HEK293T (cell line): ENCODE results near the gene GINS1.

Experiments used
- CTCF ChIA-PET: fragments of 350-600 bp; formaldehyde crosslinking; extraction: SDS; loops from one replicate; lab custom pipeline; 2021; ENCODE audit warnings: antibody characterized with exemption, inconsistent platforms; lab: Yijun Ruan, JAX
- POLR2A ChIA-PET: fragments of 350-600 bp; formaldehyde crosslinking; extraction: SDS; loops from one replicate; lab custom pipeline; 2020; ENCODE audit warnings: antibody characterized with exemption, inconsistent platforms; lab: Yijun Ruan, JAX
- DNase-seq: peaks from one replicate; pipeline ENCODE4 v3.0.0; 2012; ENCODE audit warnings: mixed read lengths; ENCODE audit errors: extremely low spot score
- ARNT ChIP-seq: fragments of 450-650 bp; IDR thresholded peaks from 2 replicates; pipeline ENCODE4 v1.6.1; 2017; ENCODE audit warnings: mild to moderate bottlenecking
- BHLHE40 ChIP-seq: fragments of 450-650 bp; IDR thresholded peaks from 2 replicates; pipeline ENCODE4 v1.6.1; 2016; ENCODE audit warnings: mild to moderate bottlenecking, moderate library complexity, borderline replicate concordance
- CTBP1 ChIP-seq: fragments of 450-650 bp; IDR thresholded peaks from 2 replicates; pipeline ENCODE4 v1.6.1; 2016; ENCODE audit warnings: borderline replicate concordance
- ELF4 ChIP-seq: fragments of 450-650 bp; IDR thresholded peaks from 2 replicates; pipeline ENCODE4 v1.6.1; 2017; ENCODE audit warnings: antibody characterized with exemption
- FOXA1 ChIP-seq: fragments of 450-650 bp; IDR thresholded peaks from 2 replicates; pipeline ENCODE4 v1.6.1; 2016; ENCODE audit warnings: mild to moderate bottlenecking
- FOXK2 ChIP-seq: fragments of 450-650 bp; IDR thresholded peaks from 2 replicates; pipeline ENCODE4 v1.6.1; 2016; ENCODE audit warnings: mild to moderate bottlenecking
- FOXM1 ChIP-seq: fragments of 450-650 bp; IDR thresholded peaks from 2 replicates; pipeline ENCODE4 v1.6.1; 2017; ENCODE audit warnings: mild to moderate bottlenecking, borderline replicate concordance
- HDGF ChIP-seq: fragments of 450-650 bp; IDR thresholded peaks from 2 replicates; pipeline ENCODE4 v1.6.1; 2017; ENCODE audit warnings: antibody characterized with exemption, borderline replicate concordance
- L3MBTL2 ChIP-seq: fragments of 450-650 bp; conservative IDR thresholded peaks from 2 replicates; pipeline ENCODE4 v1.6.1; 2016; ENCODE audit warnings: mild to moderate bottlenecking
- LEF1 ChIP-seq: fragments of 450-650 bp; IDR thresholded peaks from 2 replicates; pipeline ENCODE4 v1.6.1; 2017; ENCODE audit warnings: mild to moderate bottlenecking, borderline replicate concordance
- NFRKB ChIP-seq: fragments of 450-650 bp; IDR thresholded peaks from 2 replicates; pipeline ENCODE4 v1.6.1; 2016; ENCODE audit warnings: mild to moderate bottlenecking, moderate library complexity
- PKNOX1 ChIP-seq: fragments of 450-650 bp; IDR thresholded peaks from 2 replicates; pipeline ENCODE4 v1.6.1; 2016
- SP1 ChIP-seq: fragments of 450-650 bp; IDR thresholded peaks from 2 replicates; pipeline ENCODE4 v1.6.1; 2017
- SUZ12 ChIP-seq: fragments of 450-650 bp; IDR thresholded peaks from 2 replicates; pipeline ENCODE4 v1.6.1; 2016; ENCODE audit warnings: mild to moderate bottlenecking
- TARDBP ChIP-seq: fragments of 450-650 bp; IDR thresholded peaks from 2 replicates; pipeline ENCODE4 v1.6.1; 2016
- ZNF384 ChIP-seq: fragments of 450-650 bp; IDR thresholded peaks from 2 replicates; pipeline ENCODE4 v1.6.1; 2016

The GINS1 gene

DNA sequence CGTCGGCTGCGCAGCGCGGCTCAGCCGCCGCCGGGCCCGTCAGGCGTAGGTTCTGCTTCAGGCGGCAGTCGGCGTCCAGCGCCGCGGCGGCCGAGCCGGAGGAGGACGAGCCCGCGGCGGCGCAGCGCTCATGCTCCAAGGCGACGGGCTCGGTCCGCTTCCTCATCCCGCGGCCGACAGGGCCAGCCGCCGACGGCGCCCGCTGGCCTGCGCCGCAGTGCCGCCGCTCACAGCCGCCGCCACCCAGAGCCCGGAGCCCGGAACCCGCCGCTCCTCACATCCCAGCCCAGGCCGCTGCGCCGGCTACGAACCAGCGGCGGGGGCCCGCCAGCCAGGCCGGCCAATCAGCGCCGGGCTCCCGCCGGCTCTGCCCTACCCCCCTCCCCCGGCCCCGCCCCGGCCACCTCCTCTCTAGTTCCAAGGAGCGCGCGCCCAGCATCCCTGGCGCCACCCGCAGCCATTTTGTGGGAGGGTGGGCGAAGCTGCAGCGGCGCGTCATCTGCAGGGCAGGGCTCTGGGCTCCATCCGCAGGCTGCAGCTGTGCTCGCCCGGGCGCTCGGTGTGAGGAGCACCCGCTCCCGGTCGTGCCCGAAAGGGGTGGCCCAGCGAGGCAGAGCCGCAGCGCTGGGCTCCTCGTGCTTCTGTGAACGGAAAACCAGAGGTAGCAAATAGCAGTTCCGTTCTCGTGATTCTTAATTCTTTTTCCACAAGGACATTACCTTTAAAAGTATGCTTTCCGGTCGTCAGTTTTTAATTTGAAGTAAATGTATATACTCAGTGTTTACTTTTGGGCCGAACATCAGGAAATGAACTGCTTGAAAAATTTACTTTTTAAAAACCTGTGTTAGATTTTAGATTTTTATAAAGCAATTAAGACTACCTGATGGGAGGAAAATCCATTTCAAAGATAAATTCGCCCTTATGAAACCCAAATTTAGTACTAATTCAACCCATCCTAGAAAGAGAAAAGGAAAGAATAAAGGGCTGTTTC, 16.6 kb upstream of the GINS1 start, which contains the start of gene ABHD12:
TSS of gene ABHD12 (minus strand) at position 298 of the 991 bp plus-strand sequence. CDS start at position 166, 132 bp downstream.
- ChIA-PET POLR2A (interaction anchor here (0.5 to 1.0 kb wide), 5 partner anchors 16 to 198 kb away, joined by 3 to 6 read pairs (median 3); partner anchors contain the start of genes GINS1 and PYGB), CTCF (no interaction called here)
- peak; percentile 90 for DNase-seq
- TF ChIP-seq L3MBTL2 (peak; percentile 61), PKNOX1 (no peak)

DNA sequence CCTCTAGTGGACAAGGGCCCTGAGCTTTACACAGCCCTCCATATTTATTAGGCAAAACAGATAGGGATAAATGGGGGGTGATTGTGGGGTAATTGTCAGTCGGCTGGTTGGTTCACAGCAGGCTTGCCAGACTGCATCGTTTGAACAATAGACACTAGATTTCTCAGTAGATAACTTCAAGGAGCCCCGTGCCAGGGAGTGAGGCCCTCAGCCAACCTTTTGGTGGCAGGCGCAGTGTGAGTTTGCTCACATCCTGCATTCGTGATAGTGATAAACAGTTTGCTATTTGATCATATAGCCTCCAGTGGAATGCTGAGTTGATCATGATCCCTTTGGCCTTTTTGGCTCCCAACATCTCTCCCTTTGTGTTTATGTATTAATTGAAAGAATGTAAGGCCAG, 13.2 kb upstream of the GINS1 start:
- ChIA-PET CTCF (no interaction called here), POLR2A (interaction anchor here (0.6 to 1.4 kb wide), 3 partner anchors 10 to 121 kb away, joined by 3 read pairs; no protein-coding TSS in a partner anchor)
- DNase-seq: no peak
- TF ChIP-seq FOXK2 (no peak), ARNT (no peak), SUZ12 (no peak), ZNF384 (no peak), LEF1 (no peak), PKNOX1 (no peak), BHLHE40 (no peak), HDGF (no peak), ELF4 (no peak), CTBP1 (no peak), SP1 (no peak), NFRKB (no peak), L3MBTL2 (no peak), FOXA1 (no peak), FOXM1 (no peak)

GRCh38 chr20:25394996-25395395, 12.5 kb upstream of the GINS1 start:
- ChIA-PET POLR2A (interaction anchor here (1.0 to 1.4 kb wide), 2 partner anchors 12 to 59 kb away, joined by 3 to 4 read pairs; partner anchors contain the start of gene GINS1), CTCF (no interaction called here)
- no peak for TF ChIP-seq CTBP1
- no peak for TF ChIP-seq ZNF384
- TF ChIP-seq L3MBTL2: no peak
- TF ChIP-seq ARNT: no peak
- TF ChIP-seq ELF4: no peak
- no peak for TF ChIP-seq FOXM1
- TF ChIP-seq SUZ12: no peak
- TF ChIP-seq NFRKB: no peak
- no peak for TF ChIP-seq LEF1
- no peak for TF ChIP-seq FOXA1
- DNase-seq: no peak

DNA sequence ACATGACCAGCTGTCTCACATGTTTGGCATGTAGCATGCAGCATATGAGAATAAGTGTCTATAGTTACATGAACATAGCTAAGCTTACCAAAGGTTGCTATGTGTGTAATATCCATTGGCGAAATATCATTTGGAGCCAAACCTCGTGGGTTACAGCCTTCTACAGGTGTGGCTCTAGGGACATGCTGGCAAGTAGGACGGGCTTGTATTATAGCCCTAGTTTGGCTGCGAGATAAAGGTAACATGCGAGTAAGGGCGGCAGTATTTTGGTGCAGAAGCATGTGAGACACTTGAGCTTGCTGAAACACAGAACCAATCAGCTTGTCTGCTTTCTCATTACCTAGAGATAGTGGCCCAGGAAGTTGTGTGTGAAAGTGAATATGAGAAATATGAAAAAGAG, 10.4 kb upstream of the GINS1 start:
- no peak for DNase-seq
- TF ChIP-seq TARDBP (no peak), ARNT (no peak), L3MBTL2 (no peak), HDGF (no peak), FOXM1 (no peak), LEF1 (no peak), ZNF384 (no peak), FOXK2 (no peak), BHLHE40 (no peak), SUZ12 (no peak), FOXA1 (no peak), SP1 (no peak), CTBP1 (no peak), PKNOX1 (no peak)
- ChIA-PET CTCF (interaction anchor here (1.4 to 3.0 kb wide), 2 partner anchors 102 to 403 kb away, joined by 3 to 23 read pairs; no protein-coding TSS in a partner anchor), POLR2A (interaction anchor here (3.2 kb wide), 1 partner anchor 11 kb away, joined by 26 read pairs; the partner anchor contains the start of gene GINS1)

GRCh38 chr20:25397821-25398220, 9.7 kb upstream of the GINS1 start:
- ChIA-PET CTCF (interaction anchor here (2.2 to 3.0 kb wide), 3 partner anchors 61 to 103 kb away, joined by 7 to 23 read pairs (median 14); no protein-coding TSS in a partner anchor), POLR2A (interaction anchor here (3.2 kb wide), 1 partner anchor 10 kb away, joined by 26 read pairs; the partner anchor contains the start of gene GINS1)
- no peak for DNase-seq
- TF ChIP-seq TARDBP: no peak
- no peak for TF ChIP-seq LEF1
- TF ChIP-seq HDGF: no peak
- TF ChIP-seq SUZ12: no peak
- no peak for TF ChIP-seq ZNF384
- no peak for TF ChIP-seq CTBP1
- TF ChIP-seq BHLHE40: no peak
- TF ChIP-seq ARNT: no peak
- TF ChIP-seq L3MBTL2: no peak
